NCI-H510A treated with DMSO at 0.1 percent for 48 hours (cell line): ENCODE results near the gene GALNT1.

Experiments
- DNase-seq: peaks from one replicate; lab custom pipeline; 2025; lab: John Stamatoyannopoulos, UW

The GALNT1 gene

DNA sequence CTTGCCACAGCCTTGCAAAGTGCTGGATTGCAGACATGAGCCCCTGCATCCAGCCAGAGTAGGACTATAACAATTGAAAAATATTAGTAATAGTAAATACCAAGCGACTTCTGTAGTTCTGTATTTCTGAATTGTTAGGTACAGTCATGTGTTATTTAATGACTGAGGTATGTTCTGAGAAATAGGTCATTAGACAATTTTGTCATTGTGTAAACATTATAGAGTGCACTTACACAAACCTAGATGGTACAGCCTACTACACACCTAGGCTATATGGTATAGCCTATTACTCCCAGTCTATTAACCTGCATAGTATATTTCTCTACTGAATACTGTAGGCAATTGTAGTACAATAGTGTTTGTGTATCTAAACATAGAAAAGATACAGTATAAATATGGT is 92.1 kb downstream of the GALNT1 start:
- peak; percentile 78 for DNase-seq

DNA sequence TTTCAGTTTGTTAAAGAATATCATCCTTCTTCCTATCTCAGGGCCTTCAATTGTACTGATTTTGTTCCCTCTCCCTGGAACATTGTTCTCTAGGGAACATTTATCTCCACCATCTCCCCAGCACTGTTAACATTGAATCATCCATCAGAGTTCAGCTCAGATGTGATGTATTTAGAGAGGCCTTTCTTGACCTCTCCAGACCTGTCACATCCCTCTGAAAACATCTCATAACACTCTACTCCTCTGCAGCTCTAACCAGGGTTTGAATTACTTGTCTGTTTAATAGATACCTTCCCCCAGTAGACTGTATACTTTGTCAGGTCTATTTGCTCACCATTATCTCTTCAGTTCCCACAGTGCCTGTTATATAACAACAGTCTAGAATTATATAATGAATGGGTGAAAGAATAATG is 98.6 kb downstream of the GALNT1 start:
- DNase-seq = peak; percentile 67

DNA sequence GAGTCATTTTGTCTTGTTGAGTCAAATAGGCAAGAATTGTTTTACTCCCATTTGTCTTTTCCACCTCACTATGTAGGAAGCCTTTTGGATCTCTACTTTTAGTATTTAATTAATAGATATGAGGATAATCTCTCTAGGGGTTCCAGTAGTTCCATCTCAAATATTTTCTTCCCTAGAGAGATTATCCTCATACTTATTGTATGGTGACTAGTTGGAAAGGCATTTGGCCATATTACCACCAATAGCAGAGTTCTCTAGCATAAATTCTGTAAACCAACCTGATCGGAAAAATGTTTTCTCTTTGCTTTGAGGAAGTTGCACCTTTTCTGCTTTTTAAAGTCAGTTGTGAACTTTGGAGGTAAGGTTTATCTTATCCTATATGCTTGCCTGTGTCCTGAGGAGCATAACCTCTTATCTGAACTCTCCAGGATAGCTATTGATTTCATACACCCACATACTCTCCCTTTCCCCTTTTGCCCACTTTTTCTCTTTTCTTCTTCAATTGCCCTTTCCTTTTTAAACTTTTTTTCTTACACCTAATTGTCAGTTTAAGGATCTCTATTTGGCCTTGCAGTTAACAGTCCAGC is 100.8 kb downstream of the GALNT1 start:
- no peak for DNase-seq

DNA sequence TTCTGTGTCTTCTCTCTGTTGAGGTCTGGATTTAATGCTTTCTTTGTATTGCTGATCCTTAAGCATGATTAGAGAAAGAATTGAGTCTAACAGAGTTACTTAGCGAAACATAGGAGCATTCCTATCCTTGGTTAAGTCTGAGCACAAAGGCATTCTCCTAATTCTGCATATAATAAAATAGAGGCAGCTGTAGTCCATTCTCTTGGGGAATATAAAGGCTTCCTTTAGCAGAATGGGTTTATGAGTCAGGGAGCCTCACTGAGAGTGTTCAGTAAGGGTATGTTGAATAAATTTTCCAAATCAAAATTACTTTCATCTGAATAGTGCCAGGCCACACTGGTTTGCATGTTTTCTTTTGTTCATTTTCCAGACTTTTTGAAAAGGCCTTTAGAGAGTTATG is 101.5 kb downstream of the GALNT1 start:
- no peak for DNase-seq

DNA sequence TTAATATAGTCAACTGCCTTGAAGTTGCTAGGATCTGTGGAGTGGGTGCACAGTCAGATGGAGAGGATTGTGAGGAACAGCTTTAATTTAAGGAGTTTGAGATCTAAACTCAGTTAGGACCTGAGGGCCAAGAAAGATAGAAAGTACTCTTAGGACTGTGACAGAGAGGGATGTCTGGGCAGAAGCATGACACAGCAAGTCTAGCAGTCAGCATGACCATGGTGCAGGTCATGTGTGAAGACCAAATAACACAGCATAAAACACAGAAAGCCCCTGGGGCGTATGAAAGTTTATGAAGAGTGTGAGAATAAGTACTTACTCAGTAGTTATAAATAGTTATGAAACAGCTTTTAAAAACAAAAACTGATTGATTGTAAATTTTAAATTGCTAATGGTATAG is 107.2 kb downstream of the GALNT1 start:
- DNase-seq = no peak

DNA sequence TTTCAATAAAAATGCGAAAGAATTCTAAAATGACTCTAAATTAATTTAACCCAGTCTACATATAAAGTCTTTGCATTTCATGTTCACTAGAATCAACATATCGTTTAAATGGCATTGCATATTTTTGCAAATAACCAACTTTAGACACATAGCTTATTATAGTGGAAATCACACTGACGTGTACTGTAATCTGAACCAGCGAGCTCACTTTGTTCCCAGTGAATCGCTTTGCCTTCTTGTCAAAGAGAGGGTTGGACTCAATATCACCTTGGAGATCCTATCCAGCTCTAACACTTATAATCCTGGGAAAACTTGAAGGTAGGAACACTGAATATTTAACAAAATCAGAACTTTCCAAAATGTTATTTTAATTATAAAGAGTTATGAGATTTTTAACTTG is 108.2 kb downstream of the GALNT1 start:
- DNase-seq = no peak

DNA sequence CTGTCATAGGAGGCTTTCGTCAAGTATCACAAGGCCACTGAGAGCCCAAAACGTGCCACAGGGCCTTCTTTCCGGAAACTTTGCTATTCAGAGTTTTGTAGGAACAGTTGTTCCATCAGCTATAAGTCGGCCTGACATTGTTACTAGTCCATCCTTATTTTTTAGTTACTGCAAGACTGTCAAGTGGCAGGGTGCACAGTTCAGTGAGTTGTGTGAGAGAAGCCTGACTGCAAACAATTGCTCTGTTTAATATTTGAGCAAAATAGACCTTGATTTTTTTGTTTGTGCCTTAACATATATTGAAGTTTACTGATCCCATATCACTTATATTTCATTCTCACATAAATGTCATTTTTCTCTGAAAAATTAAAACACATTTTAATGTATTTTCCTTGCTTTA is 110.1 kb downstream of the GALNT1 start:
- no peak for DNase-seq

DNA sequence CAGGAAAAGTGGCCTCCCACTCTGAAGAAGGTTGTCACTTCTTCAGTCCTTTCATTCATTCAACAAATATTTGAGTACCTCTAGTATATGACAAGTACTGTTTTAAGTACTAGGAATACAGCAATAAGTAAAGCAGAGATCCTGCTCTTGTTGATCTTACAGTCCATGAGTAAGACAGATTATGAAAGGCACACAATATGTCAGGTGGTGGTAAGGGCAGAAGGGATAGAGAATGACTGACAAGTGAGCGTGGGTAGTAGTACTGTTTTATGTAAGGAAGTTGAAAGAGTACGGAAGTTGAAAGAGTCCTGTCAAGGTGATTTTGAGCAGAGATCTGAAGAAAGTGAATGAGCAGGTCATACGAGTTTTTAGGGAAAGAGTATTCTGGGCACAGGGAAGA is 111.3 kb downstream of the GALNT1 start:
- peak; percentile 62 for DNase-seq

DNA sequence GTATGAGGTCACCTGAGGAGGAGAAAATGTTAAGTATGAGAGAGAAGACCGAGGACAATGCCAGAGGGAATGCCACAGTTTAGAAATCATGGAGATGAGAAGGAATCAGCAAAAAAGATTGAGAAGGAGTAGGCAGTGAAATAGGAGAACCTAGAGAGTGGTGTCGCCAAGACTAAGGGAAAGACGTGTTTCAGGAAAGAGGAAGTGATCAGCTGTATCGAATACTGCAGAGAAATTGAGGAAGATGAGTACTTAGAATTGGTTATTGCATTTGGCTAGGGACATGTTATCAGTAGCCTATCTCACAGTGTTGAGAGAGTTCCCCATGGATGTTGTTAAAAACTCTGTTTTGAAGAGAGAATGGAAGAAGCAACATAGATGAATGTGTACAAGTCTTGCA is 112.3 kb downstream of the GALNT1 start:
- DNase-seq = no peak

DNA sequence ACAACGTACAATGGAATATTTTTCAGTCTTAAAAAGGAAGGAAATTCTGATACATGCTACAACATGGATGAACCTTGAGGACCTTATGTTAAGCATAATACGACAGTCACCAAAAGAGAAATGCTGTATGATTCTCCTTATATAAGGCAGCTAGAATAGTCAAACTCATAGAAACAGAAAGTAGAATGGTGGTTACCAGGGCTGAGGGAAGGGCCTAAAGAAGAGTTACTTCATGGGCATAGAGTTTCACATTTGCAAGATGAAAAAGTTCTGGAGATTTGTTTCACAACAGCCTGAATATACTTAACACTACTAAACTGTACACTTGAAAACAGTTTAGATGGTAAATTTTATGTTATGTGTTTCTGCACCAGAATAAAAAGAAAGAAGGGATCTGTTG is 113.3 kb downstream of the GALNT1 start:
- no peak for DNase-seq

DNA sequence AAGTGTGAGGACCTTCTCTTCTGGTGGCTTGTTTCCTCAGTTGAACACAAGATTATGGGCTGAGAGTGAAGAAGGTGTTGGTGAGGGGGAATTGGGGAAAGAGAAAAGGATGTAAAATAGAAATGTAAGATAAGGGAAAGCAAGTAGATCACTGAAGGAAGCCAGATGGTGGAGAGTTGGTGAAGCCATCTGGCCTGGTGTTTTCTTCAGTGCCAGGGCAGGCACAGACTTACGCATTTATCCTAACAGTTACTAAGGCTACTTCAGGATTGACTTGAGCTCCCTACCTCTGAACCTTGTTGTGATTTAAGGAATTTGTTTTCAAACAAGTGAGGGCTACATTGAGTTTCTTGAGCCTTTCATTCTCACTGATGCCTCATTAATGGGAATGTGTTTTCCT is 113.8 kb downstream of the GALNT1 start:
- DNase-seq = no peak

DNA sequence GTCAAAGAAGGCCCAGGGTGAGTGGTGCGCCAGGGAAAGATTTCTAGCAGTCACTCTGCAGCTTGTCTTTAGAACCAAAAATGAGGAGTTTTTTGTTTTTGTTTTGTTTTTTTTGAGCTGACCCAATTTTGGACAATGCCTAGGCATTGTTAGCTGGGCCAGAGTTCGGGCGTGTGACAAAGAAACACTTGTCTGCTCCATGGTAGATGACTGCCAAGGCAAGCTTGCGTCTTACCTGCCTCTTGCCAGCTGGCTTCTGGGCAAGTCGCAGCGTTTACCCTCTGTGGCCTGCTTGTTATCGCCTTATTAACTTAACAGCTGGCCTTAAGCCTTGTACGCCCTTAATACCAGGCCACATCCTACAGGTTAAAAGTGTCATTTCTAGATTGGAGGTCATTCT is 114.3 kb downstream of the GALNT1 start:
- DNase-seq = no peak

DNA sequence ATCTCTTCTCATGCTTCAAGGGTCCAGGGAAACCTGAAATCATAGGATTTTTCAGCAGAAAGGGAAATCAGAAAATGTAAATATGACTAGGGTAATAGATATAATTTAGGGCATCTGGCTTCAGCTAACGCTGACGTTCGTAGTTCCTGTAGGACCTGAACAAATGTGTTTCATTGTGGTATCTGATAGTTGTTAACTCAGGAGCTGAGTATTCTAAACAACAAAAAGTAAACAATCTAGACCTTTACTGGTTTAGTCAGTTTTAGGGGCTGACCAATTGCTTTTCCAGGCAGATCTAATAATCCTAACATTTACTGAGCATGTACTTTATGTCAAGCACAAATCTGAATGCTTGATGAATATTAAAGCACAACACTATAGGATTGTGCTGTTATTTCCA is 114.8 kb downstream of the GALNT1 start:
- DNase-seq = no peak

DNA sequence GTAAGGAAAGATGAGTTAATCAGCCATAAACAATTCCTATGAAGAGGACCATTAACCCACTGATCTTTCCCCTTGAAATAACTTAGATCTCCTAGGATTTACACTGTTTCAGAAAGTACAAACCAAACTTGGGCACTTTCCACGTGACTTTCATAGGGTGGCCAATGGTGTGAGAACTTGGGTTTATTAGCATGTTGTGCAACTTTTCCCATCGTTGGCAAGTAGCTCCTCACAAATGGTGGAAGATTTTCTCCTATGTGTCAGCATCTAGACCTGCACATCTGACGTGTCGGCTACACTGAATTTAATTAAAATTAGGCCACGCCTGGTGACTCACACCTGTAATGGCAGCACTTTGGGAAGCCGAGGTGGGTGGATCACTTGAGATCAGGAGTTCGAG is 116.3 kb downstream of the GALNT1 start:
- DNase-seq = no peak

DNA sequence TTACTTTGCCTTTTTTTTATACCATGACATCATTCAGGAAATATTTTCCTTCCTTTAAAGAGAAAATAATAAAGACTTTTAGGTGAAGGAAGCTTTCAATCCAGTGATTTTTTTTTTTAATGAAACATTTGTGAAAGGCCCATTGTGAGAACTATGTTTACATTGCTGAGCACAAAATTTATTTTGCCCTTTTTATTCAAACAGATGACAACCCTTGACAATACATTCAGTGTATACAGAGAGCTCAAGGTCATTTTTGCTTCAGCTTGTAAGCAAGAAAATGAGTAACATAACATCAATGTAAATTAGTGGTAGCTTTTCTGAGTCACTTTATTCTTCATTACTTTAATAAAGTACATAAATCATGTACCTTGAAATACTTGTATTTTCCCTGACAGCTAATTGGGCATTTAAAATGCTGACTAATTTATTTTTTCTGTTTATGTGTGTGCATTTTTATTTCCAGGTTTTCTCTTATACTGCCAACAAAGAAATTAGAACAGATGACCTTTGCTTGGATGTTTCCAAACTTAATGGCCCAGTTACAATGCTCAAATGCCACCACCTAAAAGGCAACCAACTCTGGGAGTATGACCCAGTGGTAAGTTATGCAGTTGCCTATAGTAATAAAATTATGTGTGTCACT is 121.6 kb downstream of the GALNT1 start:
- DNase-seq = no peak

DNA sequence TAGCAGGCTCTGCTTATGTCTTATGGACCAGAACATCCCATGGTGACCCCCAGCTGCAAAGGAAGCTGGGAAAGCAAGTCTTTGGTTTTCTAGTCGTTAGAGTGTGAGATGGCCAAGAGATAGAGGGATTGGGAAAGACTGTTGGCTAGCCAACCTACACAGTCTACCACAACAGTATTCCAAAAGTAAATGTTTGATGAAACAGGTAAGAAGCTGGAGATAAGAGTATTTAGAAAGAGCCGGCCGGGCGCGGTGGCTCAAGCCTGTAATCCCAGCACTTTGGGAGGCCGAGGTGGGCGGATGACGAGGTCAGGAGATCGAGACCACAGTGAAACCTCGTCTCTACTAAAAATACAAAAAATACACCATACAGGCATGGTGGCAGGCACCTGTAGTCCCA is 124.4 kb downstream of the GALNT1 start:
- DNase-seq = no peak

DNA sequence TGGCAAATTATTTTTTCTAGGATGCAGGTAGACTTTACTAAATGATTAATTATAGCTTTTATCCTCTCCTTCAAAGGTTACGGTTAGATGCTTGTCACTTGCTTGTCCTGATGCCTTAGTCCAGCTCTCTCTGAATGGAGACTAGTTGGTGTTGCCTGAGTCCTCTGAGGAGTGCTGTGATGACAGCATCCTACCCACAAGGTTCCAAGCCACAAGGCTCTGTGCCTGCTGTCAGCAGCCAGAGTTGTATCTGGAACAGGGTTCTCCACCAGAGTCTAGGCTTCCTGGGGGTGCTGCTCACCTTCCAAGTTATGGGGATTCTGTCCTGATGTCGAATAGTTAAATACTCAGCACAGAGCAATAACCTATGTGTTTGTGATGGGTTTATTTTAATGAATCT is 125.7 kb downstream of the GALNT1 start:
- DNase-seq = no peak

DNA sequence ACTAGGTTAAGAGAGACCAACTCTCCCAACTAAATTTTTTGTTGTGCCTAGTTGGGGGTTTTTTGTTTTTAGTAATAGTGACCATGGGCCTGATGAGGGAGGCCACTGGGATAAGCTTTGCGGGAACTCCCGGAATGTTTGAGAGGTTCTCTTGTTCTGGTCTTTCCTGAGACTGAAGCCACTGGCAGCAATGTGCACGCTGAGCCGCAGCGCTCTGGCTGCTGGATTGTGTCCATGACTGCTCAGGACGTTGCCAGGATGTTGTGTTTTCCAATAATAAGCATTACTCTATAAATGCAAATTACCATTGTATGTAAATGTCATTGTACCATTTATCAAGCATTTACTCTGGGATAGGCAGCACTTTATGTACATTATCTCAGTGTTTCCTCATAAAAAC is 126.1 kb downstream of the GALNT1 start:
- DNase-seq = no peak

DNA sequence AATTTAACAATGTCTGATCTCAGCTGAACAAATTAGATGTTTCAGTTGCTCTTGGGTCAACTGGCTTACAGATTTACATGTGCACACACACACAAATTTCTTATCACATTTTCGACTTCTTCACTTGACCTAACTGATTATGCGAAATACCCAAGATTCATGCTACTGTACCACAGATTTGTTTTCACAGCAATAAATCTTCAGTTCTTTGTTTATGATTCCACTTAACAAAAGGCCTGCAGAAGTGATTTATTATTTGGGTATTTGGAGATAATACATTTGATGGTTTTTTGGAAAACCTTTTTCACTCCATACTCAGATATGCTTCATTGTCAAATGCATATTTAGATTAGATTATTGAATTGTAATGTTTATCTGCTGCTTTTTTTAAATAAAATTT is 129.0 kb downstream of the GALNT1 start:
- no peak for DNase-seq

DNA sequence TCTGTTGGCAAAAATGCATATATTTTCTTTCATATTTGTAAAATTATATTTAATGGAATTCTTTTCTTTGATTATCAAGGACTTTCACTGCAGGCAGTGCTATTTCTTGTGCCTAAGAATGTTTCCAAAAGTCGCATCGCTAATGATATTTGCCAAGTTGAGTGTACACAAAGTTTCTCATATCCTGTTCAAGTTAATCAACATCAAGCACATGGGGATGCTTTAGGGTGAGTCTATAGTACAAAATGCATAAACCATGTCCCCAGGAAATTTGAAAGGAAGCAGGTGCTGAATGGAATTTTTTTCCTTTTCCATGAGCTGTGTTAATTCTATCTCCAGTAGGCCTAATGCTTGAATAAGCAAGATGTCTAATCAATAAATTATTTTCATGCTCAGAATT is 129.7 kb downstream of the GALNT1 start:
- DNase-seq = no peak

DNA sequence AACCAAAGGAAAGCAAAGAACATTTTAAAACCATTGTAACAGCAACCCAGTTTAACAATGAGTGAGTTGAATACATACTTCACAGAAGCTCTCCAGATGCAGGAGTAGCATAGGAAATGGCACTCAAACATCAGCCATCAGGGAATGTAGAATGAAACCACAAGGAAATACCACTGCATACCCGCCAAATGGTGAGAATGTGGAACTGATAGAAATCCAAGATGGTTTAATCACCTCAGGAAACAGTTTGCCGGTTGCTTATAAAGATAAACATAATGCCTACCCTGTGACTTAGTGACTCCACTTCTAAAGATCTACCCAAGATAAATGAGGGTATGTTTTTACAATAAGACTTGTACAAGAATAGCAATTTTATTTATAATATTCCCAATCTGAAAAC is 132.0 kb downstream of the GALNT1 start:
- DNase-seq = no peak

DNA sequence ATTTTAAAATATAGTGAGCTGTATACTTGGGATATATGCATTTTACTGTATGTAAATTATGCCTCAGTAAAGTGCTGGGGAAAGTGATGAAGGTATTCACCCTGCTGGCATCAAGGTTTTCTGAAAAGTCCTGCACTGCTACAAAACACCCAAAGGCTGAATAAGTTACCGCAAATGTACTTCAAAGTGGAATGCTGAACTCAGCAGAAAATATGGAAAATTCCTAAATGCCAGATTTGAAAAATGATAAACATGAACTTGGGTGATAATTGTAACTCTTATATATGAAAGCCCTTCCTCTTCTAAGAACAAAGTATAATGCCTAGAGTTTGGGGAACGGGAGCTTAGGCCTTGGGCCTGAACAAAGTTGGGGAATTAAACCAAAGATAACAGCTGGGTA is 133.0 kb downstream of the GALNT1 start:
- DNase-seq = no peak

DNA sequence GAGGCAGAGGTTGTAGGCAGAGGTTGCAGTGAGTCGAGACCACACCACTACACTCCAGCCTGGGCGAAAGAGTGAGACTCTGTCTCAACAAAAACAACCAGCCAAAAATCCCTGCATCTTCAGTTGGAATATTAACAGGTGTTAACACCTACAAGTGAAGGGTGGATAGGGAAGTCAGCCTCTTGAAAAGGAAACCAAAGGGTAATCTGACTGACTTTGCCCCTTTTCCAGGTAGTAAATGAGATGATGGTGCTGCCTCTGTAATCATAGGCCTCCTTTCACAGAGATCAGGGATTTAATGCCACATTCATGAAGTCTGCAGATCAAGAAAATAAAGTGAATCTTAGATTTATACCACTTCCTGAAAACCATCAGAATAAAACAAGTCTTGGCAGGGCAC is 133.6 kb downstream of the GALNT1 start:
- no peak for DNase-seq

DNA sequence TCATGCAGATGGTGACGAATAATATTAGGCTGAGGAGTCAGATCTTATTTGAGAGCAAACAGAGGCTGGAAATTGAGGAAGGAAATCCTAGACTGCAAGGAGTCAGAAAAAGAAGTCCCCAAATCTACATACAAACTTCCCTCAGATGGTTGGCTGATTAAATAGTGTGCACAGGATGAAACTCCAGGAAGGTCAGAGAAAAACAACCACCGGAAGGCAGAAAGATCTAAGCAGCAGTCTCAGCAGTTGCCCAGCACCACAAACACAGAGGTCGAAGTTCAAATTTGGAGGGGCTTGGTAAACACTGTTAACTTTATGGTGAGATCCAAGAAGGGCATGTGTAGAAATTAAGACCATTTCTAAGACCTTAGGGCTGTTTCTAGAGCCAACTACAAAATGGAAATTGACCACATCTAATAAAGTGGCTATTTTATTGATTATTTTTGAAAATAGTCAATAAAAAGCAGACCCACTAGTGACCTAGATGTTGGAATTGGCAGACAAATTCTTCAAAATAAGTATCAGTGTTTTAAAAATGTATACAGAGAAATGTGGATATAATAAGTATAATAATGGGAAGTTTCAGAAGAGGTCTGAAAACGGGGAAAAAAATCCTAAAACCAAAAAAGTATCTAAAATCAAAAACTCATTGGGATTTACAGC is 134.8 kb downstream of the GALNT1 start:
- no peak for DNase-seq
